ENCODE results near the gene MLEC.

DNA sequence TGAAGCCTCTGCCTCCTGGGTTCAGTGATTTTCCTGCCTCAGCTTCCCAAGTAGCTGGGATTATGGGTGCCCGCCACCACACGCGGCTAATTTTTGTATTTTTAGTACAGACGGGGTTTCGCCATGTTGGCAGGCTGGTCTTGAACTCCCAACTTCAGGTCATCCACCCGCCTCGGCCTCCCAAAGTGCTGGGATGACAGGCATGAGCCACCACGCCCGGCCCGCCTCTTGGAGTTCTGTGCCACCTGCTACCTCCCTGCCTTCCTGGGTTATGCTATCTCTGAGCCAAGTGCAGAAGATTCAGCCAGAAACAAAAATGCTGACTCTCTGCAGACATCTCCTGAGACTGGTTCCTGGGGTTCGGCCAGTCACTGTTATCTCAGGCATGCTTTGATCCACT lies 33.3 kb upstream of the MLEC start:
- TF ChIP-seq, protein P1, sequence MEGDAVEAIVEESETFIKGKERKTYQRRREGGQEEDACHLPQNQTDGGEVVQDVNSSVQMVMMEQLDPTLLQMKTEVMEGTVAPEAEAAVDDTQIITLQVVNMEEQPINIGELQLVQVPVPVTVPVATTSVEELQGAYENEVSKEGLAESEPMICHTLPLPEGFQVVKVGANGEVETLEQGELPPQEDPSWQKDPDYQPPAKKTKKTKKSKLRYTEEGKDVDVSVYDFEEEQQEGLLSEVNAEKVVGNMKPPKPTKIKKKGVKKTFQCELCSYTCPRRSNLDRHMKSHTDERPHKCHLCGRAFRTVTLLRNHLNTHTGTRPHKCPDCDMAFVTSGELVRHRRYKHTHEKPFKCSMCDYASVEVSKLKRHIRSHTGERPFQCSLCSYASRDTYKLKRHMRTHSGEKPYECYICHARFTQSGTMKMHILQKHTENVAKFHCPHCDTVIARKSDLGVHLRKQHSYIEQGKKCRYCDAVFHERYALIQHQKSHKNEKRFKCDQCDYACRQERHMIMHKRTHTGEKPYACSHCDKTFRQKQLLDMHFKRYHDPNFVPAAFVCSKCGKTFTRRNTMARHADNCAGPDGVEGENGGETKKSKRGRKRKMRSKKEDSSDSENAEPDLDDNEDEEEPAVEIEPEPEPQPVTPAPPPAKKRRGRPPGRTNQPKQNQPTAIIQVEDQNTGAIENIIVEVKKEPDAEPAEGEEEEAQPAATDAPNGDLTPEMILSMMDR (IDR thresholded peaks at IDR 0.05) = no peak
- no peak for TF ChIP-seq EZH2phosphoT487 (IDR thresholded peaks at IDR 0.05)
- TF ChIP-seq EZH2 (IDR thresholded peaks at IDR 0.05) = no peak

All from neural progenitor cell (in vitro differentiated cells).